ENCODE results near the gene NCR3LG1.

The NCR3LG1 gene

DNA sequence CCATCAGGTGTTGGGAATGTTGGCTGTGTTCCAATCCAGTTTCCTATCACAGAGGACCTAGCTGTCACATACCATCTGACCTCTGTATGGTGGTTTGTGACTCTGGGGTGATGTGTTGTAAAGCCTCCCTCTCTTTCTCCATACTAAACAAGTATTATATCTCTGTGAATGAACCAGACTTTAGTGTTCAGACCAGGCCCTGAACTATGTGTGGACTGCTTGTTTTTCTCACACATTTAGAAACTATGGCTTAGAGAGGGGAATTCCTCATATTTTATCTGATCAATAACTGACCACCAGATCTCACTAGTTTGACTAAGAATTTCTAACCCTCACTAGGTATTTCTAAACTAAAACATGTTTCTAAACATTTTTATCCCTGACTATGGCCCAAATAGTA lies 17.5 kb downstream of the NCR3LG1 start:
- H3K4me3 ChIP-seq (replicated peaks; ENCODE audit: insufficient read depth, low read length): no peak overlapping the region
- no peak for DNase-seq (ENCODE audit: low read depth in 1 of 2, low spot score in 1 of 2)
- no peaks in the 10 kb centered on the region for H3K27me3 ChIP-seq (ENCODE audit: insufficient read depth, poor library complexity, severe bottlenecking)
- TF ChIP-seq, protein P1, sequence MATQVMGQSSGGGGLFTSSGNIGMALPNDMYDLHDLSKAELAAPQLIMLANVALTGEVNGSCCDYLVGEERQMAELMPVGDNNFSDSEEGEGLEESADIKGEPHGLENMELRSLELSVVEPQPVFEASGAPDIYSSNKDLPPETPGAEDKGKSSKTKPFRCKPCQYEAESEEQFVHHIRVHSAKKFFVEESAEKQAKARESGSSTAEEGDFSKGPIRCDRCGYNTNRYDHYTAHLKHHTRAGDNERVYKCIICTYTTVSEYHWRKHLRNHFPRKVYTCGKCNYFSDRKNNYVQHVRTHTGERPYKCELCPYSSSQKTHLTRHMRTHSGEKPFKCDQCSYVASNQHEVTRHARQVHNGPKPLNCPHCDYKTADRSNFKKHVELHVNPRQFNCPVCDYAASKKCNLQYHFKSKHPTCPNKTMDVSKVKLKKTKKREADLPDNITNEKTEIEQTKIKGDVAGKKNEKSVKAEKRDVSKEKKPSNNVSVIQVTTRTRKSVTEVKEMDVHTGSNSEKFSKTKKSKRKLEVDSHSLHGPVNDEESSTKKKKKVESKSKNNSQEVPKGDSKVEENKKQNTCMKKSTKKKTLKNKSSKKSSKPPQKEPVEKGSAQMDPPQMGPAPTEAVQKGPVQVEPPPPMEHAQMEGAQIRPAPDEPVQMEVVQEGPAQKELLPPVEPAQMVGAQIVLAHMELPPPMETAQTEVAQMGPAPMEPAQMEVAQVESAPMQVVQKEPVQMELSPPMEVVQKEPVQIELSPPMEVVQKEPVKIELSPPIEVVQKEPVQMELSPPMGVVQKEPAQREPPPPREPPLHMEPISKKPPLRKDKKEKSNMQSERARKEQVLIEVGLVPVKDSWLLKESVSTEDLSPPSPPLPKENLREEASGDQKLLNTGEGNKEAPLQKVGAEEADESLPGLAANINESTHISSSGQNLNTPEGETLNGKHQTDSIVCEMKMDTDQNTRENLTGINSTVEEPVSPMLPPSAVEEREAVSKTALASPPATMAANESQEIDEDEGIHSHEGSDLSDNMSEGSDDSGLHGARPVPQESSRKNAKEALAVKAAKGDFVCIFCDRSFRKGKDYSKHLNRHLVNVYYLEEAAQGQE (IDR thresholded peaks at IDR 0.05; ENCODE audit: insufficient replicate concordance, low read depth): no peak
- TF ChIP-seq, protein P2, sequence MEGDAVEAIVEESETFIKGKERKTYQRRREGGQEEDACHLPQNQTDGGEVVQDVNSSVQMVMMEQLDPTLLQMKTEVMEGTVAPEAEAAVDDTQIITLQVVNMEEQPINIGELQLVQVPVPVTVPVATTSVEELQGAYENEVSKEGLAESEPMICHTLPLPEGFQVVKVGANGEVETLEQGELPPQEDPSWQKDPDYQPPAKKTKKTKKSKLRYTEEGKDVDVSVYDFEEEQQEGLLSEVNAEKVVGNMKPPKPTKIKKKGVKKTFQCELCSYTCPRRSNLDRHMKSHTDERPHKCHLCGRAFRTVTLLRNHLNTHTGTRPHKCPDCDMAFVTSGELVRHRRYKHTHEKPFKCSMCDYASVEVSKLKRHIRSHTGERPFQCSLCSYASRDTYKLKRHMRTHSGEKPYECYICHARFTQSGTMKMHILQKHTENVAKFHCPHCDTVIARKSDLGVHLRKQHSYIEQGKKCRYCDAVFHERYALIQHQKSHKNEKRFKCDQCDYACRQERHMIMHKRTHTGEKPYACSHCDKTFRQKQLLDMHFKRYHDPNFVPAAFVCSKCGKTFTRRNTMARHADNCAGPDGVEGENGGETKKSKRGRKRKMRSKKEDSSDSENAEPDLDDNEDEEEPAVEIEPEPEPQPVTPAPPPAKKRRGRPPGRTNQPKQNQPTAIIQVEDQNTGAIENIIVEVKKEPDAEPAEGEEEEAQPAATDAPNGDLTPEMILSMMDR (IDR thresholded peaks at IDR 0.05; ENCODE audit: insufficient read depth, low read length): no peak
- TF ChIP-seq GABPA (IDR thresholded peaks at IDR 0.05; ENCODE audit: low read depth): no peak
- TF ChIP-seq POLR2AphosphoS5 (IDR thresholded peaks at IDR 0.05; ENCODE audit: low read depth): no peak
- TF ChIP-seq SPI1 (IDR thresholded peaks at IDR 0.05; ENCODE audit: borderline replicate concordance, low read depth): no peak
- no peak overlapping the region for H3K27ac ChIP-seq (replicated peaks)

DNA sequence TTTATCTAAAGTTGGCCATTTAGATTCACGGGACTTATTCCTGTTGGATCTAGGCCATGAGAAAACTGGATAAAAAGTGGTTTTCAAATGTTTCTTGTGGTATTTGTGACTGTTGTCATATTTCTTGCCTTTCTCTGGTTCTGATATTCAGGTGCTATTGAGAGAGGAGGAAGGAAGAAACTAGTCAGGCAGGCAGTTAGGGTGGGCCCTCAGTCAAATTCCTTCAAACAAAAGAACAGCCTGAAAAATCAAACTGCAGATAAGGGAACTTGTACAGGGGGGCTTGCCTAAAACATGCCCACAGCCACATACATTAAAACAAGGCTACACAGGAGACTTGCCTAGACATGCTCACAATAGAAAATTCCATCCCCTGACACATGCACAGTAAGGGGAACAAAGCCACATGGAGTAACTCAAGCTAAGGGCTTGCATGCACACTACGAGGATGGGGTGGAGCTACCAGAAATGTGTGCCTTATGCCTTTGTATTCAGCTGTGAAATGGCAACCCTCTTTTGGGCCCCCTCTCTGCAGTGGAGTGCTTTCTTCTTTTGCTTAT lies 18.2 kb downstream of the NCR3LG1 start:
- TF ChIP-seq POLR2AphosphoS5 (IDR thresholded peaks at IDR 0.05; ENCODE audit: low read depth): no peak
- DNase-seq (ENCODE audit: low read depth in 1 of 2, low spot score in 1 of 2): no peak
- H3K27me3 ChIP-seq (ENCODE audit: insufficient read depth, poor library complexity, severe bottlenecking): no peaks in the 10 kb centered on the region
- H3K27ac ChIP-seq (replicated peaks): no peak overlapping the region
- no peak overlapping the region for H3K4me3 ChIP-seq (replicated peaks; ENCODE audit: insufficient read depth, low read length)

DNA sequence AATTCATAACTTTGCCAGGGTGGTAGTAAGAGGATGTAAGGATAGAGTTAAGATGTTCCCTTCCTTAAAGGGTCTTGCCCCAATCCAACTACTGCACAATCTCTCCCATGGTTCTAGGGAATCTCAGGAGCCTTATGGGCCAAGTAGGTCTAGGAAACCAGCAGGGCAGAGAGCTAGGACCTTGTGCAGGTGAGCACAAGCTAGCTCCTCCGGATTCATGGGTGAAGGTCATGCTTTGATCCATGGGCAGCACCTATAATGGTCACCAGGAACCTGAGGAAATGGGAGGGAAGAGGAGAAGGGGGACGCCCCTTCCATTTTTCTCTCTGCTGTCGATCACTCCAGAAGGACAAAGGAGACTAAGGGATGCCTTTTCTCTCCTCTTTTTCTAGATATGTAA lies 20.0 kb downstream of the NCR3LG1 start:
- Histone ChIP-seq H3K27ac (replicated peaks) (no peak overlapping the region), H3K4me3 (replicated peaks; ENCODE audit: insufficient read depth, low read length) (no peak overlapping the region), H3K27me3 (ENCODE audit: insufficient read depth, poor library complexity, severe bottlenecking) (no peaks in the 10 kb centered on the region)
- no peak for TF ChIP-seq SPI1 (IDR thresholded peaks at IDR 0.05; ENCODE audit: borderline replicate concordance, low read depth)
- TF ChIP-seq, protein P2 (IDR thresholded peaks at IDR 0.05; ENCODE audit: insufficient read depth, low read length): no peak
- no peak for TF ChIP-seq GABPA (IDR thresholded peaks at IDR 0.05; ENCODE audit: low read depth)
- TF ChIP-seq POLR2AphosphoS5 (IDR thresholded peaks at IDR 0.05; ENCODE audit: low read depth): no peak
- TF ChIP-seq, protein P1 (IDR thresholded peaks at IDR 0.05; ENCODE audit: insufficient replicate concordance, low read depth): no peak
- no peak for DNase-seq (ENCODE audit: low read depth in 1 of 2, low spot score in 1 of 2)

DNA sequence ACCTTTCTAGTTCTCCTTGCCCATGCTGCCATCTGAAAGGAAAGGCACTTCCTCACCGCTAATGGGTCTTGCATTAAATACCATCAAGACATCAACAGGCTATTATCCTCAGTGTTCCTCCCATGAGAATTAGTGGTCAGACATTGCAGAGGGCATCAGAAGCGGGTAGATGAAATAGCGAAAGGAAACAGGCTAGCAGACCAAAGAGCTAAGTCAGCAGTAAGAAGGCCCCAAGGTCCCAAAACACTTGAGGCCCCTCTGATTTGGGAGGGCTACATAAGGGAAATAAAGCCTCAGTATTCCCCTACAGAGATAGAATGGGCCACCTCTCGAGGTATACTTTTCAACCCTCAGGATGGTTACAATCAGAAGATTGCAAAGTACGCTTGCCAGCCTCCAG lies 23.9 kb downstream of the NCR3LG1 start:
- TF ChIP-seq, protein P2 (IDR thresholded peaks at IDR 0.05; ENCODE audit: insufficient read depth, low read length): no peak
- TF ChIP-seq POLR2AphosphoS5 (IDR thresholded peaks at IDR 0.05; ENCODE audit: low read depth) (no peak), GABPA (IDR thresholded peaks at IDR 0.05; ENCODE audit: low read depth) (no peak), SPI1 (IDR thresholded peaks at IDR 0.05; ENCODE audit: borderline replicate concordance, low read depth) (no peak)
- TF ChIP-seq, protein P1 (IDR thresholded peaks at IDR 0.05; ENCODE audit: insufficient replicate concordance, low read depth): no peak
- Histone ChIP-seq H3K27me3 (ENCODE audit: insufficient read depth, poor library complexity, severe bottlenecking) (no peaks in the 10 kb centered on the region), H3K27ac (replicated peaks) (no peak overlapping the region), H3K4me3 (replicated peaks; ENCODE audit: insufficient read depth, low read length) (no peak overlapping the region)
- DNase-seq (ENCODE audit: low read depth in 1 of 2, low spot score in 1 of 2): no peak
